Endothelial cell of hepatic sinusoid (primary cell): ENCODE results near the gene POLN.

Experiments
- in situ Hi-C: cut with HindIII; loops from 2 replicates; pipeline ENCODE4 v1.10.0; 2017; ENCODE audit warnings: low sequenced_read_pairs

The POLN gene

DNA sequence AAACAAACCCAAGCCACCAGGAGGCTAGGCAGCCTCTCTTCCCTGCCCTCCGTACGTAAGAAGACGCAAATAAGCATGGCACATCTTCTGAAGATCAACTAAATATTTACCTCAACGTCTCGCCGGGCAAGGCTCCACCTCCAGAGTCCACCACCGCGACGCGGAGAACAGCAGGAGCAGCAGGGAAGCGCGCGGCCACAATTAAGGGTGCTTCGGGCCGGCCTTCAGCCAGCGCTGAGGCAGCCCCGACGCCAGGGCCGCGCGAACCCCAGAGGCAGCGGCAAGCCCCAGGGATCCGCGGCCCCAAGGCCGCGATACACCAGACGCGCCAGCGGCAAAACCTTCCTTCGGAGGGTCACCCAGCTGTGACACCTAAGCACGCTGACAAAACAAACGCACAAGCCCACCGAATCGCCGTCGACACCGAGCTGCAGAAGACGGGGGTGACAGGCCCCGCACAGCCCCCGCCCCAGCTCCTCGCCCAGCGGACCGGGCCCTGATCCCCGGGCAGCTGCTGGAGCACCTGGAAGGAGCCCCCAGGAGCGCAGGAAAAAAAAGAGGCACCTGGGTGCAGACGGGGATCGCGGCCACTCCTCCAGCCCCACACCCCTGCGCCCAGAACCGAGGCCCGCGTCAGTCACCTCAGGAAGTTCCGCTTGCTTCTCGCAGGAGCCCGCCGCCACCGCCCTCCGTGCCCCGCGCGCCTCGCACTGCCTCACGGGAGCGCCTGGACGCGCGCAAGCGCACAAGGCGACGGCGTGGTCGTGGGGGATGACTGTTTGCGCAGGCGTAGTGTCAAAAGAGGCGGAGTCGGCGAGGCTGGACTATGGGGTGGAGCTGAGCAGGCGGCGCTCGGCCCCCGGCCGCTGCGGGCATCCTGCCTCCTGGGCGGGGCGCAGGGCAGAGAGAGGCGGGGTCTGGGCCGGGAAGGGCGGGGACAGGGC is at the start of gene POLN, which contains the start of gene HAUS3:
POLN (minus strand) TSS at position 712 of the 944 bp plus-strand sequence. CDS start 12,890 bp downstream, outside the sequence.
HAUS3 (minus strand) TSS at position 712 of the 944 bp plus-strand sequence. CDS start 1,175 bp downstream, outside the sequence.
- in situ Hi-C loops, result loop anchor here (5.0 to 10.0 kb wide), 2 partner anchors 63 to 181 kb away; no protein-coding TSS in a partner anchor

DNA sequence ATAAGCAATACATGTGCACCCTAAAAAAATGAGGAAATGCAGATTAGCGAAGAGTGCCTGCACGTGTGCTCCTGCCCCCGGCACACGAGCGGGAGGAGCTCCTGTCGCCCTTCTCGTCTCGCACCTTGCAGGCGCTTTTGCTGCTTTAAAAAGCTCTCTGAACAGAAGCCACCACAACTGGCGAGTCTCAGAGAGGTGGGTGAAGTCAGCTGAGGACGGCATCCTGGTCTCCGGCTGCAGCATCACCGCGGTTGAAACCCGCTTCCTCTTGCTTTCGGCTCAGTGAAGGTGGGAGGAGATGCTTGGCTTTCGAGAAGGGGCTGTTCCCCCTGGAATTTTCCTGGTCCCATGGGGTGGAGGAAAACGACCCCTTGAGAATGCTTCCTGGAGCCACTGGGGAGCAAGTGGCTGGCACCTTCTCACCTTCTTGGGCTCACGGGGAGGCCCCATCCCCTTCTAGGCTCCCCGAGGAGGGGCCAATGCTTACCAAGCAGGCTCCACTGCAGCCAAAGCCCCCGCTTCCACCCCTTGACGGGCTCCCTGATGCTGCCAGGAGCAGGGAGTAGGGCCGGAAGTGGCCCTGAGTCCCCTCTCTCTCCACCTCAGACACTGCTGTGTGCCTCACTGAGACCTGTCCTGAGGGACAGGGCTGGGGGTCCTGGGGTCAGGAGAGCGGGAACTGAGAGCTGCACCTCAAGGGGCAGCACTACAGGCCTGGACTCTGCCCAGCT is 49.2 kb upstream of the POLN start:
- in situ Hi-C loops, result no loop called here

DNA sequence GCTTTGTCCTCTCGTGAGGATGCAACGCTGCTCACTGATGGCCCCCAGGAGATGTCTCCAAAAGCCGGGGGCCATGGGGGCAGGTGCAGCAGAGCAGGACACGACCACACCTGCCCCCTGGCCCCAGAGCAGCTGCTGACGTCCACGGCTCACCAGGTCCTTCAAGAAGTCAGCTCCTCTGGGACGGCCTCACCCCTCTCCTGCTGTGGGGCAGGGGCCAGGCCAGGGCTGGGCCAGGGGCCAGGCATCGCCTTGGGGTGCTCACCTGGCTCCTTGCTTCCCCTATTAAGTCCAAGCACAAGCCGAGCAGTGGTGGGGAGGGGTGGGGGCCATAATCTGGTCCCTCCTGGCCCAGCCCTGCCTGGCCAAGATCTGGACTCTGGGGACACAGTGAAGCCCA is 48.6 kb upstream of the POLN start:
- in situ Hi-C loops, result no loop called here

DNA sequence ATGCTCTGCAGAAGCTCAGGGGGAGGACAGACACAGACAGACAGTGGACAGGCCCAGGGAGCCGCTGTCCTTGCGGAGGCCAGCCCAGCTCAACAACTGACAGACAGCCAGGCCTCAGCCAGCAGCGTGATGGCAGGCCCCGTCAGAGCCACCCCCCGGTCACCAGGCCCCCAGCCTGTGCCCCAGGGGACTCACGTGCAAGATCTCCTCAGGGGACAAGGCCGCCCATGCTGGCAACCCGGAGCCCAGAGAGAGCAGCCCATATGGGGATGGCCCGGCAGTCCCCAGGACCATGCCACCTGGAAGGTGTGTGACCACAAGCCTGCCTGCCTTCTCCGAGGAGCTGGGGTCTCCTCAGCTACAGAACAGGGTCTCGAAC is 48.0 kb upstream of the POLN start:
- in situ Hi-C loops, result no loop called here

DNA sequence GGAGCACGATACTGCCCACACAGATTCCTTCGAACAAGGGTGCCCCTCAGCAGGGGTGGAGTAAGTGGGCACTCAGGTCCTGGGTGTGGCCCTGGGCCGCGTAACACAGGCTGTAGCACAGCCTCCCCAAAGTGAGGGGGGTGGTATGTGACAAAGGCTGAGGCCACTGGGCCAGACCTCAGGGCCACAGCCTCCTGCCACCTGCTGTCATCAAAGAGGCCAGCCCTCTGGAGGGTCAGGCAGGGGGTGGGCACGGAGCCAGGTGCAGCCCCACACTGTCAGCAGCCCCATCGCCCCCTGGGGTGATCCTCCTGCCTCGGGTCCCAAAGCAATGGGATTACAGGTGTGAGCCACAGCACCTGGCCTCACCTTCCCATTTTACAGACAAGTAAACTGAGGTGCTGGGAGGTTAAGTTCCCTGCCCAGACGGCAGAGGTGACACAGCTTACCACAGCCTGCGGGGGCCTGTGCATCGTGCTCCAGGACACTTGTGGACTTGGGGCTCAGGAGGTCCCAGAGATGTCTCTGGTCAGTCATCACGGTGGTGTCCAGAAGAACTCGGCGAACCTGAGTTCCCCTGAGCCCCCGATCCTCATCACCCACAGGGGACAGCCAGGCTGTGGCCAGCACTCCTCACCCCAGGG is 47.5 kb upstream of the POLN start:
- in situ Hi-C loops, result no loop called here

DNA sequence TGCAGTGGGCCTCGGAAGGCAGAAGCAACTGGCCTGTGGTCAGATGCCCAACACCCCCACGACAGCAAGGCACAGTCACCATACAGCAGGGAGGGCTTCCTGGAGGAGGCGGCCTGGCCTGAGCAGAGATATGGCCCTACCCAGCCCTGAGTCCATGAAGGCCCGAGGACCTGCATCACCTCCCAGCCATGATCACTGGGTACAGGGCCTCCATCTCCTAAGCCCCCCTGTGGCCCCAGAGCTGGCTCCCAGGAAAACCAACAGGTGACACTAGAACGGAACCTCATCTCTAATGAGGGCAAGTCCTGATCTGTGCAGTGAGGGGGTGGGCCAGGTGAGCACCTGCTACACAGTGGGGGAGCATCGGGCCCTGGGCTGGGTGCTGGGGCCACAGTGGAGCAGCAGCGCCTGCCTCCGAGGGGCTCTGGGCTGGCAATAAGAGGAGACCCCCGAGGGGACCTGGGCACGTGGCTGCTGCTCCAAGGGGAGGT is 46.2 kb upstream of the POLN start:
- in situ Hi-C loops, result no loop called here

DNA sequence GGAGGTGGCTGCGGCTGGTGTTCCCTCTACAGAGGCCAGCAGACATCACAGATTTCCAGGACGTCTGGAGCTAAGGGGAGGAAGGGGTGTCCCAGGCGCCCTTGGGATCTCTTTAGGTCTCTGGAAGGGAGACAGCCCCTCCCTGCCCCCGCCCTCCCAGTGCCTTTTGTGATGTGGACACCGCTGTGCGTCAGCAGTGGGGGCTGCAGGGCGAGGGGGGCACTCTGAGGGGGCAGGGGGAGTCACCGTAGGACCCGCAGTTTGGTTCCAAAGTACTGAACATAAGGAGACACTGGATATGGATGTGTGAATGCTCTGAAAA is 45.6 kb upstream of the POLN start:
- in situ Hi-C loops, result no loop called here

DNA sequence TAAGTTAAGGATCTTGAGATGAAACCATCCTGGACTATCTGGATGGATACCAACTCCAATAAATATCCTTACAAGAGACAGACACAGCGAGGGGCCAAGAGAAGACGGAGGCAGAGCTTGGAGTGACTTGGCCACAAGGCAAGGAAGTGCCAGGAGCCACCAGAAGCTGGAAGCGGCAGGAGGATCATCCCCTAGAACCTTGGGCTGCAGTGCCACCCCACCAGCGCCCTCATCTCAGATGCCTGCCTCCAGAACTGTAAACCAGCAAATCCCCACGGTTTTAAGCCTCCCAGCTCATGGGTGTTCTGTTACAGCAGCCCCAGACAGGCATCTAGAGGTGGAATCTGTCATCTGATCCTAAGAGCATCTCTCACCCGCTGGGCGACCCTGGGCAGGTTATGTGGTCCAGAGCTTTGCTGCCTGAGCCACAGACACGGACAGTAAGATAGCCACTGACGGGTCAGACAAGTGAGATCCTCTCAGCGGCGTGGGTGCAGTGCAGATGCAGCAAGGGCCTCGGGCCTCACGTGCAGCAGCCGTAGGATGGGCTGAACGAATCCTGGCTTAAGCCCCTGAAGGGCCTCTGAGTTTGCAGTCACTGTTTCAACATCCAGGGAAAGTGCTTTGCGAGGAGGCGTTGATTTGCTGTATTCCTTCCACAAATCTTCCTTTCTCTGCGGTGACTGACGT is 45.1 kb upstream of the POLN start:
- in situ Hi-C loops, result no loop called here

DNA sequence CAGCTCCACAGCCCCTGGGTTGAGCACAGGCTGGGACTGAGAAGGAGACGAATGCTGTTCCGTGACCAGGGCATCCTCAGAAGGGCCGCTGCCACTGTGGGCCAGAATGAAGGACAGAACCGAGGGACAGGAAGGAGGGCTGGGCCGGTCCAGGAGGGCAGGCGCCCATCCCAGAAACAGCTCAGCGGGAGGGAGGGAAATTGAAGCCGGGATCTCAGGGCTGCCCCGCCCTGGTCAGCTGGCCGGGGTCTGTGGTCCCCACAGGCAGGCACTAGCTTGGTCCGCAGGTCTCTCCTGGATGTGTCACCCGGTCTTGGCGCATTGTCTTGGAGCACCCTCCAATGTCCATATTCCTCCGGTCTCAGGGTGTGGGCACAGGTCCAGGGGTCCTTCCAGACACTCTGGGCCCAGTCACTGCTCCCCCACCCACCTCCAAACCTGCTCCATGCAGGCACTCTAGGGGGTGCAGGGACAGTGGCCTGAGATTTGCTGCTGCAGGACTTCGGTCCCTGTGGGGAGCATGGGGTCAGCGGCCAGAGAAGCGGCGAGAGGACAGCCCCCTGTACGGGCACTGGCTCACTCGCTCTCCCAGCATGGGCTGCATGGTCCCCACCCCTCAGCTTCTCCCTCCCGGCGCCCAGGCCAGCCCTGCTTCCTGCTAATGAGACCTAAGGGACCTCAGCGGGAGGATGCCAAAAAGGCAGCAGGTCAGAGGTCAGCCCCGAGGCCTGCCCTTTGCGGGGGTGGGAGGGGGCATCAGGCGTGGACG is 43.9 kb upstream of the POLN start:
- in situ Hi-C loops, result no loop called here

DNA sequence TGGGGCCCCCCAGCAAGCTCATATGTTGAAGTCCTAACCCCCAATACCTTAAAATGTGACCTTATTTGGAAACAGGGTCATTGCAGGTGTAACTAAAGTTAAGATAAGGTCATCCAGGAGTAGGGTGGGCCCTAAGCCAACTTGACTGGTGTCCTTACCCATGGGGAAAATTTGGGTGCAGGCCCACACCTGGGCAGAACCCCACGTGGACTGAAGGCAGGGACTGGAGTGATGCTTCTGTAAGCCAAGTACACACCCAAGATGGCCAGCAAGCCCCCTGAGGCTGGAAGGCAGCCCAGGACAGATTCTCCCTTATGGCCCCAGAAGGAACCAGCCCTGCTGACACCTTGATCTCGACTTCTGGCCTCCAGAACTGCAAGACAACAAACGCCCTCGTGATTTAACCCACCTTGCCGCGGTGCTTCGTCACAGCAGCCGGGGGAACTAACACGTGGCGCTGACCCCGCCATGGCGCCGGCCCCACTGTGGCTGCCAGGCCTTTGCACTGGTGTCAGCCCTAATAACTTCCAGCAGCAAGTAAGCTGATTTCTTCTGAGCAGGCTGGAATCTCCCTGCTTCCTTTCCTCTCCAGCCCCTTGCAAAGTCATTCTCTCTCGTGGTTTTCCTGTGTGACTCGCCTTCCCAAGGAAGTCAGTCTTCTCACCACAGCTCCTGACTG is 43.2 kb upstream of the POLN start:
- in situ Hi-C loops, result no loop called here

DNA sequence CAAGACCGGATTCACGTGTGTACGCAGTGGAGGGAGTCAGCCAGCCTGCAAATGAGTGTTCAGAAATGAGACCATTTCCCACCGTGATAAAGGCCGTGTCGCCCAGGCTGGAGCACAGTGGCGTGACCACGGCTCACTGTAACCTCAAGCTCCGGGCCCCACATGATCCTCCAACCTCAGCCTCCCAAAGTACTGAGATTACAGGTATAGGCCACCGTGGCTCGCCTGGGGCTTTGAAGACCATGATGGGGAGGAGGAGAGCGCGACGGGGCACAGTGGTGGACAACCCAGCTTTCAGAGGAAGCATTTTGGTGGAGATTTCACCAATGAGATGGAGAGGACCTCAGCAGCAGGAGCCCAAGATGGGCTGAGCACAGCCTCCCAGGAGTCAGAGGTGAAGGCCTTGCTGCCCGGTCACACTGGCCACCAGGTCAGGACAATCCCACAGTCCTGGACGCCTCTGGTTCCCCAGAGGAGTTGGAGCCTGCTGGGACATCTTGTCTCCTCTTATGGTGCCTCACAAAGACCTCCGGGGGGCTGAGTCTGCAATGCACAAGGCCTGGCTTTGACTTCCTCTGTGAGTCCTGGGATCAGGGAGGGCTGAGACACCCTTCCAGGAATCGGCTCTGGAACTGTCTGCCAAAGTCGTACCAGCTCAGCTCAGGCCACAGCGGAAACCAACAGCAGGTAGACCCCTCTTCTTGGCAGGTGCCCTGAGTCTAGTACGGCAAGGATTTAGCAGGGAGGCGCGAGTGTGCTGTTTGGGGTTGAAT is 42.4 kb upstream of the POLN start:
- in situ Hi-C loops, result no loop called here

DNA sequence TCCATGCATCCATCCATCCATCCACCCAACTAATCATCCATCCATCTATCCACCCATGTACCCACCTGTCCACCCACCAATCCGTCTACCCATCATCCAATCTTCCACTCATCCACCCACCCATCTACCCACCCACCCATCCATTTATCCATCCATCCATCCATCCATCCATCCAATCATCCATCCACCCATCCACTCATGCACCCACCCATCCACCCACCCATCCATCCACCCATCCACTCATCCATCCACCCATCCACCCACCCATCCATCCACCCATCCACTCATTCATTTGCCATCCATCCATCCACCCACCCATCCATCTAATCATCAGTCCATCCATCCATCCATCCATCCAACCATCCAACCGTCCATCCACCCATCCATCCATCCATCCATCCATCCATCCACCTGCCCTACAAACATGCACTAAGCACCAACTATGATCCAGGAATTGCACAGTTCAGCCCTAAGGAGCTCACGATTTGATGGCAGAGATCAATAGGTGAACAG is 41.3 kb upstream of the POLN start:
- in situ Hi-C loops, result no loop called here

DNA sequence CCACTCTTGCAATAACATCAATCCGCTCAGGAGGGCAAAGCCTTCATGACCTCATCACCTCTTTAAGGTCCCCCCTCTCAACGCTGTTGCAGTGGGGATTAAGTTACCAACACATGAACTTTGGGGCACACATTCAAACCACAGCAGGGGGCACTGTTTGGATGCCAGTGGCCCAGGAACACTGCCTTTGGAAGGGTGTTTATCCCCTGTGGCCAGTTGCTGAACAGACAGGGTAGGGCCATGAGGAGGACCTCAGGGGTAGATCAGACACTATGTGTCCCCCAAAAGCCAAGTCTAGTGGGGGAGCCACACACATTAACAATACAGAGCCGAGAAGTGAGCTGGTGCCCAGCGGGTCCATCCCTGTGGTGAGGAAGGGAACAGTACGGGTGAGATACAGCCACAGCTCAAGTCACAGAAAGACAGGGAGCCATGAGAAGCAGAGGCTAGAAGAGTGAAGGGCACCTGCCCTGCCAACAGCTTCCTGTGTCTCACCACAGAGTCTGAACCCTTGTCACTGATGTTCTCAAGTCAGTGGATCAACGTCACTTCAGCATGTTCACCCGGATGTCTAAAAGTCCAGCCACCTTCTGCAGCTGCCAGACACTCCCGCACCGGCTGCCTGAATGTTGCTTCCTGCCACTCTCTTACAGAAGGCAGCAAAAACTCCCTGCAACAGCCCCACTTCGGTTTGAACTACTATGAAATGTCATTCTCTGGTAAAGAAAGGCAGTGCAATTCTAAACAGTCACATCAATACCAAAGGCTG is 39.8 kb upstream of the POLN start:
- in situ Hi-C loops, result no loop called here

DNA sequence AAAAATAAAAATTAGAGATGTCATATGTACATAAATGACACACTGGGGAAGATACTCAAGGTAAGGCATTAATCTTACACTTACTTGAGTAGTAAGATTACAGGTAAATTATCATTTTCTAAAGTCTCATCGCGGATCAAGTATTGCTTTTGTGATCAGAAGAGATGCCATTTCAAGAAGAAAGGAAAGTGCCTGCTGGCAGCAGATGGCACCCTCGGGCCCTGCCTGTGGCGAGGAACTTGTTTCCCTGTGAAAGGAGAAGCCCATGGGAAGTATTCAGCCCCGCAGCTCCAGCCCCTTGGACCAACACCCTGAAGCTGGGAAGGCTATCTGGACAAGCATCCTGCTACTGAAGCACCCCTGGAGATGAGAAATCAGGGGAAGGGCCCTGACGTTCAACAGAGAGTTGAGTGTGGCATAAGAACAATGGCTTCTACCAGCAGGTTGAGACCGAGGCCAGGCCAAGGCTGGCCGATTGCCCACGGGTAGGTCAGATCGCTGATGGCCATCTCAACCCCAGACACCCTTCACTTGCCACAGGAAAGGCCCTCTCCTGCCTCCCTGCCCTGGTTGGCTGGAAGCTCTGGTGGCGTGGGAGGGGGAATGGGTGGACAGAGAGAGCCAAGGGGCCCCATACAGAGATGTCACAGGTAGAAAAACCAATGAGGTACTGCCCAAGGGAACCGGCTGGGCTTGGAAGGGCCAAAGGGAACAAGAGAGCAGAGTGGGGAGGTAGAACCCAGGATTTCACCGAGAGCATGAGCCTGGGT is 38.8 kb upstream of the POLN start:
- in situ Hi-C loops, result no loop called here

DNA sequence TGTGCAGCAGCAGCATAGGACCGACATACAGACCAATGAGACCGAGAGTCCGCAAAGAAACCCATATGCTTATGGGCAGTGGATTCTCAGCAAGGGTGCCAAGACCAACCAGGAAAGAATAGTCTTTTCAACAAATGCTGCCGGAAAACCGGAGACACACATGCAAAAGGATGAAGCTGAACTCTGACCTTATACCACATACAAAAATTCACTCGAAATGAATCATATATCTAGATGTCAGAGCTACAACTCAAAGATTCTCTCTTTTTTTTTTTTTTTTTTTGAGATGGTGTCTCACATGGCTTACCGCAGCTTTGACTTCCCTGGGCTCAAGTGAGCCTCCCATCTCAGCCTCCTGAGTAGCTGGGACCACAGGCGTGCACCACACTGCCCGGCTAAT is 36.0 kb upstream of the POLN start:
- in situ Hi-C loops, result no loop called here

DNA sequence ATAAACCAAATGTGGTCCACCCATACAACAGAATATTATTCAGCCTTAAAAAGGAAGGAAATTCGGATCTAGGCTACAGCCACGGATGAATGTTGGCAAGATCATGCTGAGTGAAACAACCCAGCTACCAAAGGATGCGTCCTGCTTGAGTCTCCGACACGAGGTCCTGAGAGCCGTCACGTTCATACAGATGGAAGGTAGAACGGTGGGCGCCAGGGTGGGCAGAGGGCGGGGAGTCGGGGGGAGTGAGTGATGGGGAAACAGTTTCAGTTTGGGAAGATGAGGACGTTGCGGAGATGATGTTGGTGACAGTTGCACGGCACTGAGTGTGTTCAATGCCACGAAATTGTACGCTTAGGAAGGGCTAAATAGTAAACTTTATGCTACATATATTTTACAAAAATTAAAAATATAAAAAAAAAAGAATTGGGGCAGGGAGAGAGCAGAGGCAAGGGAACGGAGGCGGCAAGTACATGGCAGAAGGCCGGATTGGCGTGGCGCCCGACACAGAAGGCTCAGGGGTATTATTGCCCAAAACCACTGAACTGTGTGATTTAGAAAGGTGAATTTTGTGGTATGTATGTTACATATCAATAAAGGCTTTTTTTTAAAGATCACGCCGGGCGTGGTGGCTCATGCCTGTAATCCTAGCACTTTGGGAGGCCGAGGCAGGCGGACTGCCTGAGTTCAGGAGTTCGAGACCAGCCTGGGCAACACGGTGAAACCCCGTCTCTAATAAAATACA is 34.8 kb upstream of the POLN start:
- in situ Hi-C loops, result no loop called here
